Tibial nerve (tissue), 3 donors: Measurements from ENCODE around the gene NMT1.

Experiments used
- CTCF ChIP-seq, 5 experiments: fragments of 200-600 bp in 3 of 5; fragments of 450-650 bp in 2 of 5; sonication (generic) in 3 of 5; IDR thresholded peaks; one replicate each; pipeline ENCODE4 v1.5.1; 2016 to 2019; ENCODE audit warnings: antibody characterized with exemption in 5 of 5, mild to moderate bottlenecking in 3 of 5, moderate library complexity in 2 of 5
- POLR2A ChIP-seq, 2 donors: fragments of 450-650 bp; IDR thresholded peaks; one replicate each; pipeline ENCODE4 v1.6.1; 2017; ENCODE audit warnings: antibody characterized with exemption in 2 of 2, mild to moderate bottlenecking in 2 of 2, moderate library complexity in 2 of 2

- TF ChIP-seq CTCF (IDR thresholded peaks at IDR 0.05) (no peak), POLR2A (IDR thresholded peaks at IDR 0.05) (no peak)
These were observed 45.5 kb downstream of the NMT1 start for GRCh38 chr17:45106582-45106981.
